ENCODE results near the gene ACAD8.

Gene ACAD8

GRCh38 chr11:134237557-134237922, 15.8 kb upstream of the ACAD8 start:
- no peak for TF ChIP-seq CTCF (IDR thresholded peaks at IDR 0.05; ENCODE audit: control extremely low read depth, extremely low read depth, low read depth, missing control alignments)

GRCh38 chr11:134238956-134239355, 14.4 kb upstream of the ACAD8 start:
- POLR2A ChIA-PET: no interaction called here
- DNase-seq (ENCODE audit: extremely low spot score): no peak
- CTCF ChIA-PET: interaction anchor here (0.8 to 3.3 kb wide), 5 partner anchors 10 to 41 kb away, joined by 3 to 11 read pairs (median 4); no protein-coding TSS in a partner anchor
- TF ChIP-seq CTCF (IDR thresholded peaks at IDR 0.05; ENCODE audit: control extremely low read depth, extremely low read depth, low read depth, missing control alignments): no peak

More at GRCh38 chr11:134237557-134237922, 15.8 kb upstream of the ACAD8 start:
- CTCF ChIA-PET: interaction anchor here (1.1 kb wide), 1 partner anchor 18 kb away, joined by 3 read pairs; no protein-coding TSS in a partner anchor
- POLR2A ChIA-PET: no interaction called here
- no peak for DNase-seq (ENCODE audit: extremely low spot score)

GRCh38 chr11:134240592-134240991, 12.8 kb upstream of the ACAD8 start:
- ChIA-PET POLR2A (no interaction called here), CTCF (interaction anchor here (1.3 to 3.3 kb wide), 4 partner anchors 9 to 14 kb away, joined by 3 to 11 read pairs (median 5); no protein-coding TSS in a partner anchor)
- no peak for TF ChIP-seq CTCF (IDR thresholded peaks at IDR 0.05; ENCODE audit: control extremely low read depth, extremely low read depth, low read depth, missing control alignments)
- no peak for DNase-seq (ENCODE audit: extremely low spot score)

- ChIA-PET CTCF (interaction anchor here (1.8 to 3.3 kb wide), 4 partner anchors 8 to 20 kb away, joined by 6 to 12 read pairs (median 8); no protein-coding TSS in a partner anchor), POLR2A (no interaction called here)
- no peak for TF ChIP-seq CTCF (IDR thresholded peaks at IDR 0.05; ENCODE audit: control extremely low read depth, extremely low read depth, low read depth, missing control alignments)
- DNase-seq (ENCODE audit: extremely low spot score): no peak
These were observed 11.0 kb upstream of the ACAD8 start for GRCh38 chr11:134242376-134242775.

- POLR2A ChIA-PET: no interaction called here
- CTCF ChIA-PET: interaction anchor here (0.7 to 2.9 kb wide), 10 partner anchors 10 to 56 kb away, joined by 3 to 13 read pairs (median 8); partner anchors contain the start of genes ACAD8, NCAPD3, THYN1 and VPS26B
- no peak for TF ChIP-seq CTCF (IDR thresholded peaks at IDR 0.05; ENCODE audit: control extremely low read depth, extremely low read depth, low read depth, missing control alignments)
- DNase-seq (ENCODE audit: extremely low spot score): no peak
These were observed 9.5 kb upstream of the ACAD8 start for GRCh38 chr11:134243913-134244312.

GRCh38 chr11:134244593-134244992, 8.8 kb upstream of the ACAD8 start:
- peak; percentile 57 for DNase-seq (ENCODE audit: extremely low spot score)
- POLR2A ChIA-PET: no interaction called here
- peak; percentile 65 for TF ChIP-seq CTCF (IDR thresholded peaks at IDR 0.05; ENCODE audit: control extremely low read depth, extremely low read depth, low read depth, missing control alignments)
- CTCF ChIA-PET: interaction anchor here (0.9 to 2.9 kb wide), 10 partner anchors 9 to 57 kb away, joined by 3 to 13 read pairs (median 8); partner anchors contain the start of genes ACAD8, THYN1 and VPS26B
